SK-N-SH (cell line): Measurements from ENCODE around the gene HIF3A. TPM values are rescaled to one million over a fixed set of nuclear protein-coding genes. Genes with fewer than 3 reads are reported as not detected.

ENCODE experiments used
- CTCF ChIA-PET: fragments of 300-600, 350-600 bp; formaldehyde crosslinking; extraction: SDS; loops from one replicate; lab custom pipeline; 2021; lab: Yijun Ruan, JAX
- POLR2A ChIA-PET: fragments of 350-600 bp; sonication (Branson Sonifier 250); formaldehyde crosslinking; extraction: SDS; loops from one replicate; lab custom pipeline; 2020; ENCODE audit warnings: antibody characterized with exemption, inconsistent platforms; lab: Yijun Ruan, JAX
- DNase-seq: peaks from one replicate; pipeline ENCODE4 v3.0.0; 2012
- H2AFZ ChIP-seq: fragments of 200-600 bp; sonication (generic); 2 replicates; pipeline ENCODE4 v1.8.1; 2016; ENCODE audit warnings: antibody characterized with exemption, mild to moderate bottlenecking, low read depth
- H3F3A ChIP-seq: fragments of 200-600 bp; sonication (generic); replicated peaks from 2 replicates; pipeline ENCODE3; 2016; ENCODE audit warnings: antibody characterized with exemption, mild to moderate bottlenecking; ENCODE audit not compliant: insufficient read depth
- H3K27ac ChIP-seq, 2 experiments: fragments of 200-500 bp in 1 of 2; fragments of 200-600 bp in 1 of 2; sonication (Bioruptor generic) in 1 of 2; sonication (generic), shearing (Covaris generic) in 1 of 2; 2 replicates each; pipeline versions ENCODE4 v1.5.1 to v1.6.1; 2014 to 2016; ENCODE audit warnings: low read depth in 2 of 2, inconsistent platforms in 1 of 2, low read length in 1 of 2, mild to moderate bottlenecking in 1 of 2, mixed read lengths in 1 of 2
- H3K27me3 ChIP-seq: fragments of 200-600 bp; sonication (generic), shearing (Covaris generic); 2 replicates; pipeline ENCODE4 v1.6.1; 2016; ENCODE audit warnings: mixed run types; ENCODE audit not compliant: insufficient read depth
- H3K36me3 ChIP-seq, 2 experiments: fragments of 200-500 bp in 1 of 2; fragments of 200-600 bp in 1 of 2; sonication (Bioruptor generic) in 1 of 2; sonication (generic) in 1 of 2; replicated peaks in 1 of 2; 2 replicates each; pipeline versions ENCODE3 to v1.5.1; 2014 to 2016; ENCODE audit warnings: low read length in 1 of 2, mild to moderate bottlenecking in 1 of 2; ENCODE audit not compliant: insufficient read depth in 2 of 2, control insufficient read depth in 1 of 2
- H3K4me1 ChIP-seq, 2 experiments: fragments of 200-500 bp in 1 of 2; fragments of 200-600 bp in 1 of 2; sonication (Bioruptor generic) in 1 of 2; sonication (generic), shearing (Covaris generic) in 1 of 2; 2 replicates each; pipeline versions ENCODE4 v1.5.1 to v1.6.1; 2014 to 2016; ENCODE audit warnings: low read depth in 1 of 2, low read length in 1 of 2, mixed run types in 1 of 2; ENCODE audit not compliant: insufficient read depth in 2 of 2, control insufficient read depth in 1 of 2
- H3K4me2 ChIP-seq: fragments of 200-600 bp; sonication (generic), shearing (Covaris generic); 2 replicates; pipeline ENCODE4 v1.6.1; 2017; ENCODE audit warnings: mixed run types
- H3K4me3 ChIP-seq, 2 experiments: fragments of 200-500 bp in 1 of 2; fragments of 200-600 bp in 1 of 2; sonication (Bioruptor generic) in 1 of 2; sonication (generic), shearing (Covaris generic) in 1 of 2; 2 replicates each; pipeline versions ENCODE4 v1.5.1 to v1.8.1; 2014 to 2016; ENCODE audit warnings: low read depth in 2 of 2, inconsistent platforms in 1 of 2, low read length in 1 of 2, mild to moderate bottlenecking in 1 of 2, mixed read lengths in 1 of 2, moderate library complexity in 1 of 2
- H3K79me2 ChIP-seq: fragments of 200-600 bp; sonication (generic); 2 replicates; pipeline ENCODE4 v1.8.1; 2017; ENCODE audit warnings: mild to moderate bottlenecking; ENCODE audit not compliant: insufficient read depth
- H3K9ac ChIP-seq: fragments of 200-600 bp; sonication (generic); 2 replicates; pipeline ENCODE4 v1.6.1; 2017; ENCODE audit warnings: mixed run types
- H3K9me2 ChIP-seq: fragments of 200-600 bp; sonication (generic); 2 replicates; pipeline ENCODE4 v1.6.1; 2017; ENCODE audit warnings: mixed run types
- H3K9me3 ChIP-seq: fragments of 200-600 bp; sonication (generic); 2 replicates; pipeline ENCODE4 v1.6.1; 2017; ENCODE audit warnings: mixed run types, mild to moderate bottlenecking, moderate library complexity
- H4K20me1 ChIP-seq: fragments of 200-600 bp; sonication (generic); 2 replicates; pipeline ENCODE4 v1.6.1; 2017; ENCODE audit warnings: mild to moderate bottlenecking, mixed run types; ENCODE audit not compliant: insufficient read depth
- CHD2 ChIP-seq: fragments of 150-350 bp; IDR thresholded peaks from 2 replicates; pipeline ENCODE4 v1.6.1; 2018; ENCODE audit warnings: low read length; ENCODE audit not compliant: partially characterized antibody
- CTCF ChIP-seq: fragments of 200-600 bp; sonication (generic); IDR thresholded peaks from 2 replicates; pipeline ENCODE4 v1.6.1; 2017; ENCODE audit warnings: antibody characterized with exemption, mild to moderate bottlenecking, moderate library complexity
- EP300 ChIP-seq, 2 experiments: IDR thresholded peaks; 2 replicates each; pipeline versions ENCODE4 v1.4.0 to v1.6.1; 2012; ENCODE audit warnings: borderline replicate concordance in 1 of 2, low read depth in 1 of 2, low read length in 1 of 2
- EZH2phosphoT487 ChIP-seq: fragments of 200-600 bp; sonication (generic); IDR thresholded peaks from 2 replicates; pipeline ENCODE4 v1.6.1; 2017; ENCODE audit warnings: low read depth, mixed run types, mild to moderate bottlenecking, antibody characterized with exemption, moderate library complexity, borderline replicate concordance
- FOXM1 ChIP-seq: IDR thresholded peaks from 2 replicates; pipeline ENCODE4 v1.4.0; 2012; ENCODE audit warnings: low read depth, mild to moderate bottlenecking
- GATA2 ChIP-seq: sonication (generic); formaldehyde crosslinking; IDR thresholded peaks from 2 replicates; pipeline ENCODE4 v1.5.0; 2020; ENCODE audit warnings: mild to moderate bottlenecking, missing genetic modification reagents
- MAX ChIP-seq: IDR thresholded peaks from 2 replicates; pipeline ENCODE4 v1.4.0; 2012; ENCODE audit warnings: low read depth
- MEF2A ChIP-seq: IDR thresholded peaks from 2 replicates; pipeline ENCODE4 v1.4.0; 2012; ENCODE audit warnings: low read depth, borderline replicate concordance
- MXI1 ChIP-seq: IDR thresholded peaks from 2 replicates; pipeline ENCODE4 v1.6.1; 2012; ENCODE audit warnings: mild to moderate bottlenecking, low read depth, low read length, improper control_type of control experiment
- NFIC ChIP-seq: IDR thresholded peaks from 2 replicates; pipeline ENCODE4 v1.4.0; 2012; ENCODE audit warnings: borderline replicate concordance
- POLR2AphosphoS5 ChIP-seq: IDR thresholded peaks from 2 replicates; pipeline ENCODE4 v1.6.1; 2012; ENCODE audit warnings: low read depth, low read length
- RAD21 ChIP-seq: IDR thresholded peaks from 2 replicates; pipeline ENCODE4 v1.6.1; 2012; ENCODE audit warnings: mild to moderate bottlenecking, low read length
- RCOR1 ChIP-seq: fragments of 150-350 bp; IDR thresholded peaks from 2 replicates; pipeline ENCODE4 v1.6.1; 2017; ENCODE audit warnings: antibody characterized with exemption, low read length
- RFX5 ChIP-seq: IDR thresholded peaks from 2 replicates; pipeline ENCODE4 v1.6.1; 2012; ENCODE audit warnings: mild to moderate bottlenecking, improper control_type of control experiment, low read length
- RXRA ChIP-seq: IDR thresholded peaks from 2 replicates; pipeline ENCODE4 v1.4.0; 2012; ENCODE audit warnings: low read depth, mild to moderate bottlenecking, borderline replicate concordance
- SIN3A ChIP-seq: IDR thresholded peaks from 2 replicates; pipeline ENCODE4 v1.6.1; 2012; ENCODE audit warnings: low read depth, mild to moderate bottlenecking, low read length, moderate library complexity, borderline replicate concordance
- TEAD4 ChIP-seq: IDR thresholded peaks from 2 replicates; pipeline ENCODE4 v1.4.0; 2012; ENCODE audit warnings: mild to moderate bottlenecking, borderline replicate concordance; ENCODE audit not compliant: insufficient read depth
- WGBS: methylation state at CpG from one replicate; pipeline ENCODE4 v1.1.6; 2017; ENCODE audit warnings: low lambda C conversion rate; 5-methylcytosine and 5-hydroxymethylcytosine counted together
- polyA plus RNA-seq, 3 experiments: library from polyadenylated mRNA; depleted of rRNA; stranded (reverse); fragments of >200 nt; gene quantifications; 2 replicates each; pipeline ENCODE4 v1.2.3, GENCODE V29; 2012
- TF ChIP-seq, protein P1 (sequence below): fragments of 150-350 bp; IDR thresholded peaks from 2 replicates; pipeline ENCODE4 v1.6.1; 2016; ENCODE audit warnings: mild to moderate bottlenecking, low read depth, low read length

Gene HIF3A
- polyA plus RNA-seq, 1 of the 3 experiments (the other 2 are of a cell fraction) = 0.92 TPM

- WGBS = 91% methylated on average over 5 of the region's 7 CpGs
- no peak for DNase-seq
- no peak overlapping the region for H3K4me3 ChIP-seq
- no peak overlapping the region for H3K9ac ChIP-seq
- 0 out of 2 replicates have a peak, but pooled peaks cover 4% of the 10 kb centered on the region for H4K20me1 ChIP-seq
- H3K9me2 ChIP-seq = no peaks in the 10 kb centered on the region
- peaks cover 38% of the 10 kb centered on the region for H3K79me2 ChIP-seq
- peaks cover 0 to 1% of the 10 kb centered on the region in 2 experiments; a peak in 1 of 4 replicates for H3K4me1 ChIP-seq
- TF ChIP-seq EZH2phosphoT487 (no peak), SIN3A (no peak), FOXM1 (no peak), MXI1 (no peak), NFIC (no peak), TEAD4 (no peak), RXRA (no peak), RCOR1 (no peak), CHD2 (no peak), CTCF (no peak), EP300 (IDR thresholded peaks at IDR 0.05; ENCODE audit: borderline replicate concordance in 1 of 2, low read depth in 1 of 2, low read length in 1 of 2) (no peak), GATA2 (CRISPR knock-in tag) (no peak), RAD21 (no peak), POLR2AphosphoS5 (no peak), MAX (no peak), MEF2A (no peak), RFX5 (no peak)
- TF ChIP-seq, protein P1, sequence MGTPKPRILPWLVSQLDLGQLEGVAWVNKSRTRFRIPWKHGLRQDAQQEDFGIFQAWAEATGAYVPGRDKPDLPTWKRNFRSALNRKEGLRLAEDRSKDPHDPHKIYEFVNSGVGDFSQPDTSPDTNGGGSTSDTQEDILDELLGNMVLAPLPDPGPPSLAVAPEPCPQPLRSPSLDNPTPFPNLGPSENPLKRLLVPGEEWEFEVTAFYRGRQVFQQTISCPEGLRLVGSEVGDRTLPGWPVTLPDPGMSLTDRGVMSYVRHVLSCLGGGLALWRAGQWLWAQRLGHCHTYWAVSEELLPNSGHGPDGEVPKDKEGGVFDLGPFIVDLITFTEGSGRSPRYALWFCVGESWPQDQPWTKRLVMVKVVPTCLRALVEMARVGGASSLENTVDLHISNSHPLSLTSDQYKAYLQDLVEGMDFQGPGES = no peak
- H3K9me3 ChIP-seq = no peaks in the 10 kb centered on the region
- no peak overlapping the region for H3K27ac ChIP-seq
- H3K4me2 ChIP-seq = no peak overlapping the region
- ChIA-PET CTCF (interaction anchor here (0.7 to 4.1 kb wide), 9 partner anchors 12 to 105 kb away, joined by 3 to 25 read pairs (median 3); partner anchors contain the start of gene PPP5C), POLR2A (interaction anchor here (0.9 to 1.0 kb wide), 2 partner anchors 8 to 16 kb away, joined by 3 read pairs; no protein-coding TSS in a partner anchor)
- peaks cover 60% of the 10 kb centered on the region in 2 experiments for H3K36me3 ChIP-seq
- H2AFZ ChIP-seq = no peak overlapping the region
- peaks cover 1% of the 10 kb centered on the region for H3F3A ChIP-seq
- no peaks in the 10 kb centered on the region for H3K27me3 ChIP-seq
Observed at GRCh38 chr19:46383846-46384245, 87.0 kb downstream of the HIF3A start.
